Measurements from ENCODE around the gene BMPER.

Gene BMPER

DNA sequence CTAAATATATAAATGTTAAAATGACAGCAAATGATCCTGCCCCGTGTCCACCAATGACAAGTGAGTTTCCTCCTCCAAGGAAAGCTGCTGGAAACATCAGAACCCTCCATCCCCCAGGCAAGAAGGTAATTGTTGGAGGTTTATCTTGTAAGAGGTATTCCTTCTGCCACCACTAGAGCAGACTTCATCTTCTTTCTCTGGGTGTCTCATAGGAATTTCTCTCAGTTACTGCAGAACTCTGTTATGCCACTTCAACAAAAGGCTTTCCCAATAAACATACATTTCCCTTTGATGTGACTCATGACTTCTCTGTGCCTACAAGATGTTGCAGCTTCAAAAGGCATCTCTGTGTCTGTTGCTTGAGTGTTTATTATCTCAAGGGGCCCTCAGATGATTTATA, 279.1 kb downstream of the BMPER start:
- no peak for DNase-seq (ENCODE audit: low spot score)

DNA sequence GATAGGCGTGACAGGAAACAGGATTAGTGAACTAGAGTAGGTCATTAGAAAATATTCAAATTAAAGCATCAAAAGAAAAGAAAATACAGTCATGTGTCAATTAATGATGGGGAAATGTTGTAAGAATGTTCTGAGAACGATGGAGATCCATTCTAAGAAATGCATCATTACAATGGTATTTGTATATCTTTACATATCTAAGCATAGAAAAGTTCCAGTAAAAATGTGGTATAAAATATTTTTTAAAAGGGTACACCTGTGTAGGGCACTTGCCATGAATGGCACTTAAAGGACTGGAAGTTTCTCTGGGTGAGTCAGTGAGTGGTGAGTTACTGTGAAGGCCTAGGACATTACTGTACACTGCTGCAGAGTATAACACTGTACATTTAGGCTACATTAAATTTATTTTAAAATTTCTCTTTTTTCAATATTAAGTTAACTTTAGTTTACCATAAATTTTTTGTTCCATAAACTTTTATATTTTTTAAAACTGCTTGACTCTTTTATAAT, 282.5 kb downstream of the BMPER start:
- no peak for DNase-seq (ENCODE audit: low spot score)

GRCh38 chr7:34189031-34189430, 283.7 kb downstream of the BMPER start:
- no peak for DNase-seq (ENCODE audit: low spot score)

DNA sequence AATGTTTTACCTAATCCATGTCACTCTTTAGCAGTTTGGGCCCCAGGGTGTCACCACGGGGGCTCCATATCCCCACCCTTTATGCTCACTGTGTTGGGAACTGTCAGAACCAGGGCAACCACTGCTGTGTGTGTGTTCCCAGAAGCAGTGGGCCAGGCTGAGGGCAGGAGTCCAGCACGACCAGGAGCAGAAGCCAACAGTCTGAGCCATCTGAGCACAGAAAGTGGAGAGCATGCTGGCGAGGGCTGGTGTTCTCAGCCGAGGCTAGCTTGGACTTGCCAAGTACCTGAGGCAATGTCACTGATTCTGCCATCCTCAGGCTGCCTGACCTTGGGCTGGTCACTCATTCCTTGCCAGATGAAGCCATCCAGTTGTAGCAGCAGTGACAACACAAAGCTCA, 285.0 kb downstream of the BMPER start:
- DNase-seq (ENCODE audit: low spot score), result no peak

DNA sequence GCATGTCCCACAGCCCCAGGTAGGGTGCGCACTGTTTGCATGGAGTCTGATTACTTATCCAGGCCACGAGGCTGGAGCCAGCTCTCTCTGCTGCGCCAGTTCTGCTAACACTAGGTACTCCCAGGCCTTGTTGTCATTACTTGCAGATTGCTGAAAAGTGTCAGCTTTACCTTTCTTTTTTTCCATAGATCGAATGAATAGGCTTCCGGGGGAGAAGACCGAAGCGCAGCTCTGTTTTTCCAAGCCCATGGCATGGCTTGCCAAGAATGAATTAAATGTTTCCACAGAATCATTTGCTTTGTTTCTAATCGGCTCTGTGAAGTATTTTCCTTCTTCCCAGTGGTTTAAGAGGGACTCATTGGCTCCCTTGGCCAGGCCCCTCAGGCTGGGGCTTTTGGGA, 285.8 kb downstream of the BMPER start:
- no peak for DNase-seq (ENCODE audit: low spot score)

DNA sequence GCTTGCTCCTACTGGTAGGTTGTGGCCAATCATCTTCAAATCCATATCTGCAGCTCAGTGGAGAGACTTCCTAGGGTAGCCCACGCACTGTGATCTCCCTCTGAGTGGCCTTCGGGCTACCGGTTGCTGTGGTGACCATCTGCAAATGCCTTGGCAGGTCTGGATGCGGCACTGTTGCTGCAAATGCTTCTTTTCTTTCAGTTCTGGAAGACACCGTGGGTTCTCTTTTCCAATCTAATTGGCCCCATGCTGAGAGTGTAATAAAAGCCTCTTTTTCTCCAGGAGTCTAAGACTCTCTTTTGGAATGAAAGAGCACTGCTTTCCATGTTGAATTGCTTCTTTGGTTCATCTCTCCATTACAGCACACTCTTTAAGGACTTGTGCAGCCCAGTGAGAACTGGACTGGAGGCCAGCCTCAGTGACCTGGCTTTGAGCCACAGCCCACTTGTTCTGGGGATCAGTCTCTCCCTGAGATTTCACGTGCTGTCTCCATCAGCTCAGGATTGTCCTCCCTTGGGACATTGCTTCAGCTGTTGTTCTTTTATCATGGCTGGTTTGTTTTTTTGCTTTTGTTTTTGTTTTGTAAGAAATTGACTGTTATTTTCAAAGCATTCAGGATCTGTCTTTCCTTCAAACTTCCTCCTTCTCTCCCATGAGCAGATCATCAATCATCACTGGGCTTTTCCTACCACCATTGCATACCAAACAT, 286.6 kb downstream of the BMPER start:
- no peak for DNase-seq (ENCODE audit: low spot score)

DNA sequence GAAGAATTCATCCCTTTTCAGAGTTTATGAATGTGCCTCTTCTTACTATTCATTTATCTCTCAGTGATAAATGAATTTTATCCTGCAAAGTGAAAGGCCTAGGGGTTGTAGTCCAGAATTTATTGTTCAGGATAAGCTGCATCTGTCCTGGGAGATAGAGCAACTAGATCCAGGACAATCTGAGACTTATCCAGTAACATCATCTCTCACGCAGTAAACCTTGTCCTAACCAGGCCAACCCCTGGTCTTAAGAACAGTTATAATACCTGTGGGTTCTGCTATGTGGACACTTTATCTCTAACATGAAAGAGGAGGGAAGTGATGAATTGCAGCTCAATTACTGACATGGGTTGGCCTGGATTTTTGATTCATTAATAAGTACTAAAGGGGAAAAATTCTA, 287.6 kb downstream of the BMPER start:
- DNase-seq (ENCODE audit: low spot score), result no peak

- no peak for DNase-seq (ENCODE audit: low spot score)
Measured at GRCh38 chr7:34198231-34198641, 292.9 kb downstream of the BMPER start.

Data from hematopoietic multipotent progenitor cell treated with erythropoietin and hydrocortisone succinate and interleukin-3 and kit ligand, for 15 days (in vitro differentiated cells).